ENCODE measurements around the gene BRF1.

DNA sequence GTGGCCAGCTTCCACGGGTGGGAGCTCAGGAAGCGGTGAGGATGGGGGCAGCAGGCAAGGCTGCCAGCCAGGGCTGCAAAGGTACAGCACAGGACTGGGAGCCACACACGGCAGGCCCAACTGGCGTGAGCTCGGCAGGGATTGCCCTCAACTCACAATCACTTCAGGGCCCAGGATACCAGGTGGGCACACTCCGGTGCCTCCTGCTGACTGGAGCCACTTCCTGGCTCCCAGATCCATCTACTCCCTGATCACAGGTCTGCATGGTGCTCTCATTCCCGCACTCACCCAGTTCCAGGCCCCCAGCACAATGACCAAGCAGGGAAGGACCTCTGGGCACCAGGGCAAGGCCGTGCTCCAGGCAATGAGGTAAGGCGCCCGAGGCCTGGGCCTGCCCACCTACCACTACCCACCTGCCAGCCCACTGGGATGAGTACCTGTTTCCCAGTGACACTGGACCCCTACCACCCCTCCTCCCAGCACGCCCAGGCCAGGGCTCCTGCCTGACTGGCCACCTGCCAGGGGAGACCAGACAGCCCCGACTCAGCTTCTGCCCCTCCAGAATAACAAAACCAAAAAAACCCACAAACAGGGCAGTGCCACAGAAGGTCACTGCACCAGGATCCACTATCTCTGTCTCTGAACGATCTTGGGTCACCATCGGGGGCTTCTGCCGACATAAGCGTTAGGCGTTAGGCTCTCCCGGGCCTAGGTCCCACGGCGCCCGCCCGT, 134.1 kb downstream of the BRF1 start:
- TF ChIP-seq, protein P1, sequence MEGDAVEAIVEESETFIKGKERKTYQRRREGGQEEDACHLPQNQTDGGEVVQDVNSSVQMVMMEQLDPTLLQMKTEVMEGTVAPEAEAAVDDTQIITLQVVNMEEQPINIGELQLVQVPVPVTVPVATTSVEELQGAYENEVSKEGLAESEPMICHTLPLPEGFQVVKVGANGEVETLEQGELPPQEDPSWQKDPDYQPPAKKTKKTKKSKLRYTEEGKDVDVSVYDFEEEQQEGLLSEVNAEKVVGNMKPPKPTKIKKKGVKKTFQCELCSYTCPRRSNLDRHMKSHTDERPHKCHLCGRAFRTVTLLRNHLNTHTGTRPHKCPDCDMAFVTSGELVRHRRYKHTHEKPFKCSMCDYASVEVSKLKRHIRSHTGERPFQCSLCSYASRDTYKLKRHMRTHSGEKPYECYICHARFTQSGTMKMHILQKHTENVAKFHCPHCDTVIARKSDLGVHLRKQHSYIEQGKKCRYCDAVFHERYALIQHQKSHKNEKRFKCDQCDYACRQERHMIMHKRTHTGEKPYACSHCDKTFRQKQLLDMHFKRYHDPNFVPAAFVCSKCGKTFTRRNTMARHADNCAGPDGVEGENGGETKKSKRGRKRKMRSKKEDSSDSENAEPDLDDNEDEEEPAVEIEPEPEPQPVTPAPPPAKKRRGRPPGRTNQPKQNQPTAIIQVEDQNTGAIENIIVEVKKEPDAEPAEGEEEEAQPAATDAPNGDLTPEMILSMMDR (IDR thresholded peaks at IDR 0.05), result no peak
- TF ChIP-seq POLR2AphosphoS5 (IDR thresholded peaks at IDR 0.05), result no peak
